Sigmoid colon (tissue), 7 donors: ENCODE data around the gene GRK1. TPM values are rescaled to one million over a fixed set of nuclear protein-coding genes. Genes with fewer than 3 reads are reported as not detected.

Experiments used
- DNase-seq: peaks from one replicate; pipeline ENCODE4 v3.0.0-alpha.2; 2019
- H3K27ac ChIP-seq, 4 donors: fragments of 200-600 bp; sonication (generic); one replicate each; pipeline ENCODE4 v1.5.1; 2016 to 2019; ENCODE audit warnings: mild to moderate bottlenecking in 1 of 4
- H3K27me3 ChIP-seq, 3 donors: fragments of 200-600 bp; sonication (generic); one replicate each; pipeline ENCODE4 v1.5.1; 2019; ENCODE audit warnings: mild to moderate bottlenecking in 1 of 3
- H3K36me3 ChIP-seq, 4 donors: fragments of 200-600 bp; sonication (generic); one replicate each; pipeline ENCODE4 v1.5.1; 2016 to 2019
- H3K4me1 ChIP-seq, 4 donors: fragments of 200-600 bp; sonication (generic); one replicate each; pipeline ENCODE4 v1.5.1; 2017 to 2019
- H3K4me3 ChIP-seq, 4 donors: fragments of 200-600 bp; sonication (generic); one replicate each; pipeline ENCODE4 v1.5.1; 2017 to 2019; ENCODE audit warnings: mild to moderate bottlenecking in 2 of 4, moderate library complexity in 1 of 4
- H3K9me3 ChIP-seq, 4 donors: fragments of 200-600 bp in 3 of 4; sonication (generic) in 3 of 4; one replicate each; pipeline versions ENCODE4 v1.5.1 to v1.6.1; 2013 to 2019
- EP300 ChIP-seq, 4 donors: sonication (generic); formaldehyde crosslinking; IDR thresholded peaks; one replicate each; pipeline ENCODE4 v1.6.1; 2017; ENCODE audit warnings: antibody characterized with exemption in 4 of 4
- POLR2A ChIP-seq, 2 donors: fragments of 450-650 bp; IDR thresholded peaks; one replicate each; pipeline ENCODE4 v1.6.1; 2016; ENCODE audit warnings: antibody characterized with exemption in 2 of 2, mild to moderate bottlenecking in 2 of 2, moderate library complexity in 2 of 2
- POLR2AphosphoS5 ChIP-seq, 4 donors: sonication (generic); formaldehyde crosslinking; IDR thresholded peaks; one replicate each; pipeline ENCODE4 v1.6.1; 2017; ENCODE audit warnings: antibody characterized with exemption in 4 of 4
- WGBS, 2 donors: extraction: QIAGEN DNeasy Blood & Tissue Kit; methylation state at CpG; one replicate each; pipeline ENCODE4 v1.1.7; 2013; 5-methylcytosine and 5-hydroxymethylcytosine counted together
- intact Hi-C: fragments of 100-400 bp; cut with DNase I; formaldehyde crosslinking; loops from one replicate; pipeline ENCODE4 v1.15.1; 2023
- polyA plus RNA-seq, 3 donors: library from polyadenylated mRNA; stranded (reverse); fragments of 200-250 nt; gene quantifications; one replicate each; pipeline ENCODE4 v1.2.3, GENCODE V29; 2013
- total RNA-seq, 4 donors: library from RNA; depleted of rRNA; stranded (reverse); fragments of >200 nt; gene quantifications; one replicate each; pipeline ENCODE4 v1.1.0, GENCODE V29; 2016
- TF ChIP-seq, protein P1 (sequence below), 4 experiments: fragments of 450-650 bp in 3 of 4; fragments of 200-600 bp in 1 of 4; IDR thresholded peaks; one replicate each; pipeline ENCODE4 v1.5.1; 2016 to 2019; ENCODE audit warnings: antibody characterized with exemption in 4 of 4, mild to moderate bottlenecking in 3 of 4, moderate library complexity in 2 of 4
- donor health status: healthy with polysubstance abuse.
- donor health status: Bipolar disorder and iron deficiency.
- donor health status: healthy.

The GRK1 gene
- total and polyA plus RNA-seq, 7 donors = 0.10 to 0.28 TPM; not detected in 5

DNA sequence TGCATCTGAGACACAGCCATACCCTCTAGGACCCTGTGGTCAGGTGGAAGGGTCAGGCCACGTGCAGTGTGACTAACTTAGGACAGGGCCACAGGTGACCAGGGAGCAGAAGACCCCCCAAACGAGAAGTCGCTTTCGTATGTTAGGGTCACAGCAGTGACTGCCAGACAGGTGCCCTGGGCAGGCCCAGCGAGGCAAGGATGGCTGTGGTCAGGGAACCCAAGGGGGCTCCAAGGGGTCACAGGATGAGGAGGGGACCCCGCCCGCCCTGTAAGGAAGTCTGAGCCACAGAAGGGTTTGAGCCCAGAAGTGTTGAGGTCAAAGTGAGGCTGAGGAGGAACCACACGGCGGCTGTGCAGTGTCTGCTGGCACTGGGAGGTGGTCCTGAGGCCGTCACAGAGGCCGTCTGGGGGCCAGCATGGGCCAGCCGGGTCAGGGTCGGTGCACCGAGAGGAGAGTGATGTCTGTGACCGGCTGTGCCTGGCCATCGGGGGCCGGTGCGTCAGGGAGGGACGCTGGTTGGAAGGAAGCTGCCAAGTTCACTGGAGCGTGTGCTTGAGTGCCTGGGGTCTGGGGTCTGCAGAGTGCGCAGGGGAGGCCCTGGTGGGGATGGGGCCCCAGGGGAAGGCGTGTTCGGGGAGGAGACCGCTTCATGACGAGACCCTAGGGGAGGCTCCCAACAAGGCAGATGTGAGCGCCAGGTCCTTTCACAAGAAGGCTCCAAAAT lies 67.2 kb downstream of the GRK1 start:
- intact Hi-C loops = no loop called here
- no peak overlapping the region for H3K27ac ChIP-seq
- H3K9me3 ChIP-seq = no peaks in the 10 kb centered on the region
- no peak for TF ChIP-seq POLR2AphosphoS5 (IDR thresholded peaks at IDR 0.05)
- TF ChIP-seq, protein P1, sequence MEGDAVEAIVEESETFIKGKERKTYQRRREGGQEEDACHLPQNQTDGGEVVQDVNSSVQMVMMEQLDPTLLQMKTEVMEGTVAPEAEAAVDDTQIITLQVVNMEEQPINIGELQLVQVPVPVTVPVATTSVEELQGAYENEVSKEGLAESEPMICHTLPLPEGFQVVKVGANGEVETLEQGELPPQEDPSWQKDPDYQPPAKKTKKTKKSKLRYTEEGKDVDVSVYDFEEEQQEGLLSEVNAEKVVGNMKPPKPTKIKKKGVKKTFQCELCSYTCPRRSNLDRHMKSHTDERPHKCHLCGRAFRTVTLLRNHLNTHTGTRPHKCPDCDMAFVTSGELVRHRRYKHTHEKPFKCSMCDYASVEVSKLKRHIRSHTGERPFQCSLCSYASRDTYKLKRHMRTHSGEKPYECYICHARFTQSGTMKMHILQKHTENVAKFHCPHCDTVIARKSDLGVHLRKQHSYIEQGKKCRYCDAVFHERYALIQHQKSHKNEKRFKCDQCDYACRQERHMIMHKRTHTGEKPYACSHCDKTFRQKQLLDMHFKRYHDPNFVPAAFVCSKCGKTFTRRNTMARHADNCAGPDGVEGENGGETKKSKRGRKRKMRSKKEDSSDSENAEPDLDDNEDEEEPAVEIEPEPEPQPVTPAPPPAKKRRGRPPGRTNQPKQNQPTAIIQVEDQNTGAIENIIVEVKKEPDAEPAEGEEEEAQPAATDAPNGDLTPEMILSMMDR (IDR thresholded peaks at IDR 0.05) = no peak
- TF ChIP-seq POLR2A (IDR thresholded peaks at IDR 0.05) = no peak
- no peak for TF ChIP-seq EP300 (IDR thresholded peaks at IDR 0.05)
- WGBS, 2 donors = 86 to 92% methylated on average over 26 of the region's 26 CpGs
- H3K27me3 ChIP-seq = peaks cover 0 to 25% (median 0%) of the 10 kb centered on the region in 3 donors
- H3K4me3 ChIP-seq = no peak overlapping the region
- H3K36me3 ChIP-seq = no peaks in the 10 kb centered on the region
- H3K4me1 ChIP-seq = no peaks in the 10 kb centered on the region
- DNase-seq = no peak

GRCh38 chr13:113734826-113735125 lies 67.8 kb downstream of the GRK1 start:
- H3K4me3 ChIP-seq = no peak overlapping the region
- H3K4me1 ChIP-seq = no peaks in the 10 kb centered on the region
- H3K9me3 ChIP-seq = no peaks in the 10 kb centered on the region
- WGBS, 2 donors = 80 to 90% methylated on average over 8 of the region's 8 CpGs
- no peaks in the 10 kb centered on the region for H3K36me3 ChIP-seq
- TF ChIP-seq POLR2AphosphoS5 (IDR thresholded peaks at IDR 0.05) (no peak), EP300 (IDR thresholded peaks at IDR 0.05) (no peak)
- DNase-seq = no peak
- H3K27ac ChIP-seq = no peak overlapping the region
- intact Hi-C loops = no loop called here
- H3K27me3 ChIP-seq = peaks cover 0 to 25% (median 0%) of the 10 kb centered on the region in 3 donors

- TF ChIP-seq POLR2A (IDR thresholded peaks at IDR 0.05) = no peak
- TF ChIP-seq POLR2AphosphoS5 (IDR thresholded peaks at IDR 0.05) = no peak
- TF ChIP-seq EP300 (IDR thresholded peaks at IDR 0.05) = no peak
- TF ChIP-seq, protein P1 (IDR thresholded peaks at IDR 0.05) = no peak
- Histone ChIP-seq H3K36me3 (no peaks in the 10 kb centered on the region), H3K4me3 (no peak overlapping the region), H3K27me3 (peaks cover 0 to 28% (median 2%) of the 10 kb centered on the region in 3 donors), H3K4me1 (no peaks in the 10 kb centered on the region), H3K27ac (no peak overlapping the region), H3K9me3 (no peaks in the 10 kb centered on the region)
- DNase-seq = no peak
- intact Hi-C loops = no loop called here
- WGBS, 2 donors = 94% methylated on average over 26 of the region's 26 CpGs
These were observed 68.2 kb downstream of the GRK1 start for GRCh38 chr13:113735194-113735593.

DNA sequence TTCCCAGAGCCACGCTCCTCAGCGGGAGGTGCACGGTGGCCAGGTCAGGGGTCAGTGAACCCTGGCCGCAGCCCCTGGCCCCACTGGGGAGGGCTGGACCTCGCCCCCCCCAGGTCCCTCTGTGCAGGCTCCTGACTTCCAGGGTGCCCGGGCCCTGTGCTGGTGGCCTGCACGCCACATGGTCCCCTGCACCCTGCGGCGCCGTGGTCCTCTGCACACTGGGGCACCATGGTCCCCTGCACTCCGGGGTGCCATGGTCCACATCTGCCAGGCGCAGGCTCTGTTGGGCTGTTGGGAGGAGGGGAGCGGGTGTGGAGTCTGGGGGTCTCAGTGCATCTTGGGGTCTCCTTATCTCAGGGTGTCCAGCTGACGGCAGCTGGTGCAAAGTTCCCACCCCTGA lies 68.7 kb downstream of the GRK1 start:
- WGBS, 2 donors = 92 to 95% methylated on average over 14 of the region's 14 CpGs

GRCh38 chr13:113736258-113736731 lies 69.3 kb downstream of the GRK1 start:
- H3K4me3 ChIP-seq = no peak overlapping the region
- no peak overlapping the region for H3K27ac ChIP-seq
- no peaks in the 10 kb centered on the region for H3K36me3 ChIP-seq
- no peak for DNase-seq
- H3K9me3 ChIP-seq = no peaks in the 10 kb centered on the region
- WGBS, 2 donors = 26 to 44% methylated on average over 10 of the region's 10 CpGs
- no peaks in the 10 kb centered on the region for H3K4me1 ChIP-seq
- H3K27me3 ChIP-seq = peaks cover 0 to 28% (median 4%) of the 10 kb centered on the region in 3 donors
- intact Hi-C loops = no loop called here
- no peak for TF ChIP-seq EP300 (IDR thresholded peaks at IDR 0.05)
- TF ChIP-seq, protein P1 (IDR thresholded peaks at IDR 0.05) = no peak
- TF ChIP-seq POLR2AphosphoS5 (IDR thresholded peaks at IDR 0.05) = no peak
- no peak for TF ChIP-seq POLR2A (IDR thresholded peaks at IDR 0.05)

More for the DNA sequence above, 68.7 kb downstream of the GRK1 start:
- H3K4me3 ChIP-seq = no peak overlapping the region
- no peaks in the 10 kb centered on the region for H3K36me3 ChIP-seq
- H3K27ac ChIP-seq = no peak overlapping the region
- no peak for DNase-seq
- peaks cover 0 to 28% (median 4%) of the 10 kb centered on the region in 3 donors for H3K27me3 ChIP-seq
- H3K4me1 ChIP-seq = no peaks in the 10 kb centered on the region
- intact Hi-C loops = no loop called here
- no peaks in the 10 kb centered on the region for H3K9me3 ChIP-seq
- no peak for TF ChIP-seq EP300 (IDR thresholded peaks at IDR 0.05)
- no peak for TF ChIP-seq POLR2AphosphoS5 (IDR thresholded peaks at IDR 0.05)
- no peak for TF ChIP-seq POLR2A (IDR thresholded peaks at IDR 0.05)
- TF ChIP-seq, protein P1 (IDR thresholded peaks at IDR 0.05) = no peak
